OCI-LY7 (cell line): ENCODE data around the gene ENOX1. TPM values are rescaled to one million over a fixed set of nuclear protein-coding genes. Genes with fewer than 3 reads are reported as not detected.

Experiments used
- BruUV-seq: library from RNA; stranded (reverse); fragments of 400-500 nt; replicated peaks from 2 replicates; lab custom pipeline; 2021; lab: Mats Ljungman, UMichigan
- CTCF ChIA-PET: fragments of 300-600 bp; sonication (Branson Sonifier 250); formaldehyde crosslinking; loops from one replicate; lab custom pipeline; 2022; ENCODE audit warnings: antibody characterized with exemption; ENCODE audit not compliant: unreplicated experiment; lab: Charles Lee
- POLR2A ChIA-PET: fragments of 300-600 bp; sonication (Branson Sonifier 250); formaldehyde crosslinking; loops from one replicate; lab custom pipeline; 2022; ENCODE audit warnings: antibody characterized with exemption; lab: Charles Lee
- DNase-seq: peaks from one replicate; pipeline ENCODE4 v3.0.0-alpha.2; 2015; ENCODE audit warnings: low spot score
- H2AFZ ChIP-seq: fragments of 200-600 bp; sonication (generic), shearing (Covaris generic); 2 replicates; pipeline ENCODE4 v1.6.1; 2014; ENCODE audit warnings: mild to moderate bottlenecking, antibody characterized with exemption, low read length, moderate library complexity
- H3K27ac ChIP-seq: fragments of 200-600 bp; sonication (generic); 2 replicates; pipeline ENCODE4 v1.5.1; 2014; ENCODE audit warnings: mixed run types, low read depth, mild to moderate bottlenecking, moderate library complexity, low read length, inconsistent platforms; ENCODE audit not compliant: poor library complexity, severe bottlenecking
- H3K36me3 ChIP-seq: fragments of 200-600 bp; sonication (generic); 2 replicates; pipeline ENCODE4 v1.6.1; 2014; ENCODE audit warnings: mild to moderate bottlenecking, antibody characterized with exemption, low read length, moderate library complexity, mixed read lengths; ENCODE audit not compliant: insufficient read depth
- H3K4me1 ChIP-seq: fragments of 200-600 bp; sonication (generic); 2 replicates; pipeline ENCODE4 v1.5.1; 2014; ENCODE audit warnings: mild to moderate bottlenecking, low read length; ENCODE audit not compliant: insufficient read depth, poor library complexity, severe bottlenecking
- H3K4me2 ChIP-seq: fragments of 200-600 bp; sonication (generic); 2 replicates; pipeline ENCODE4 v1.6.1; 2014; ENCODE audit warnings: mild to moderate bottlenecking, low read length
- H3K4me3 ChIP-seq: fragments of 200-600 bp; sonication (generic); 2 replicates; pipeline ENCODE4 v1.5.1; 2014; ENCODE audit warnings: mild to moderate bottlenecking, low read depth, low read length; ENCODE audit not compliant: poor library complexity, severe bottlenecking
- H3K79me2 ChIP-seq: fragments of 200-600 bp; sonication (generic); 2 replicates; pipeline ENCODE4 v1.6.1; 2016; ENCODE audit warnings: low read depth, mild to moderate bottlenecking, low read length, moderate library complexity, mixed read lengths; ENCODE audit not compliant: insufficient read depth
- H3K9me2 ChIP-seq: fragments of 200-600 bp; sonication (generic); 2 replicates; pipeline ENCODE4 v1.6.1; 2016; ENCODE audit warnings: mild to moderate bottlenecking, low read length, mixed read lengths; ENCODE audit not compliant: insufficient read depth
- H3K9me3 ChIP-seq: fragments of 200-600 bp; sonication (generic); 2 replicates; pipeline ENCODE4 v1.6.1; 2014; ENCODE audit warnings: mild to moderate bottlenecking, mixed run types, low read length, mixed read lengths
- H4K20me1 ChIP-seq: fragments of 200-600 bp; sonication (generic); 2 replicates; pipeline ENCODE4 v1.6.1; 2014; ENCODE audit warnings: mild to moderate bottlenecking, antibody characterized with exemption, low read length, moderate library complexity, mixed read lengths; ENCODE audit not compliant: insufficient read depth
- EZH2phosphoT487 ChIP-seq: fragments of 200-600 bp; sonication (generic); IDR thresholded peaks from 2 replicates; pipeline ENCODE4 v1.6.1; 2018; ENCODE audit warnings: low read depth, borderline replicate concordance, mild to moderate bottlenecking, mixed run types, antibody characterized with exemption, low read length, moderate library complexity, mixed read lengths
- intact Hi-C: fragments of 100-400 bp; cut with micrococcal nuclease; formaldehyde crosslinking; loops from one replicate; pipeline ENCODE4 v1.10.0; 2022; ENCODE audit not compliant: unreplicated experiment
- total RNA-seq, 2 experiments: library from RNA; depleted of rRNA in 1 of 2; stranded (reverse); fragments of >200 nt in 1 of 2; shearing (Covaris generic) in 1 of 2; gene quantifications; 2 replicates each; pipeline ENCODE4 v1.2.3, GENCODE V29; 2014 to 2022
- TF ChIP-seq, protein P1 (sequence below): fragments of 200-600 bp; sonication (generic); conservative IDR thresholded peaks from 2 replicates; pipeline ENCODE4 v1.5.1; 2014; ENCODE audit warnings: mild to moderate bottlenecking, antibody characterized with exemption, low read length, moderate library complexity, mixed read lengths

ENOX1 gene
- total RNA-seq, 2 experiments from 2014 or later, result 0.03 TPM; not detected in 1

GRCh38 chr13:43675577-43675976 is 111.2 kb downstream of the ENOX1 start:
- no peak for TF ChIP-seq EZH2phosphoT487
- TF ChIP-seq, protein P1, sequence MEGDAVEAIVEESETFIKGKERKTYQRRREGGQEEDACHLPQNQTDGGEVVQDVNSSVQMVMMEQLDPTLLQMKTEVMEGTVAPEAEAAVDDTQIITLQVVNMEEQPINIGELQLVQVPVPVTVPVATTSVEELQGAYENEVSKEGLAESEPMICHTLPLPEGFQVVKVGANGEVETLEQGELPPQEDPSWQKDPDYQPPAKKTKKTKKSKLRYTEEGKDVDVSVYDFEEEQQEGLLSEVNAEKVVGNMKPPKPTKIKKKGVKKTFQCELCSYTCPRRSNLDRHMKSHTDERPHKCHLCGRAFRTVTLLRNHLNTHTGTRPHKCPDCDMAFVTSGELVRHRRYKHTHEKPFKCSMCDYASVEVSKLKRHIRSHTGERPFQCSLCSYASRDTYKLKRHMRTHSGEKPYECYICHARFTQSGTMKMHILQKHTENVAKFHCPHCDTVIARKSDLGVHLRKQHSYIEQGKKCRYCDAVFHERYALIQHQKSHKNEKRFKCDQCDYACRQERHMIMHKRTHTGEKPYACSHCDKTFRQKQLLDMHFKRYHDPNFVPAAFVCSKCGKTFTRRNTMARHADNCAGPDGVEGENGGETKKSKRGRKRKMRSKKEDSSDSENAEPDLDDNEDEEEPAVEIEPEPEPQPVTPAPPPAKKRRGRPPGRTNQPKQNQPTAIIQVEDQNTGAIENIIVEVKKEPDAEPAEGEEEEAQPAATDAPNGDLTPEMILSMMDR, result no peak
- no peaks in the 10 kb centered on the region for H4K20me1 ChIP-seq
- H3K27ac ChIP-seq, result no peak overlapping the region
- H2AFZ ChIP-seq, result no peak overlapping the region
- H3K9me3 ChIP-seq, result no peaks in the 10 kb centered on the region
- intact Hi-C loops, result no loop called here
- no peaks in the 10 kb centered on the region for H3K79me2 ChIP-seq
- ChIA-PET POLR2A (no interaction called here), CTCF (no interaction called here)
- H3K4me1 ChIP-seq, result no peaks in the 10 kb centered on the region
- no peak overlapping the region for H3K4me2 ChIP-seq
- no peaks in the 10 kb centered on the region for H3K9me2 ChIP-seq
- H3K36me3 ChIP-seq, result no peaks in the 10 kb centered on the region
- H3K4me3 ChIP-seq, result no peak overlapping the region
- BruUV-seq, result no TSS peak
- no peak for DNase-seq

DNA sequence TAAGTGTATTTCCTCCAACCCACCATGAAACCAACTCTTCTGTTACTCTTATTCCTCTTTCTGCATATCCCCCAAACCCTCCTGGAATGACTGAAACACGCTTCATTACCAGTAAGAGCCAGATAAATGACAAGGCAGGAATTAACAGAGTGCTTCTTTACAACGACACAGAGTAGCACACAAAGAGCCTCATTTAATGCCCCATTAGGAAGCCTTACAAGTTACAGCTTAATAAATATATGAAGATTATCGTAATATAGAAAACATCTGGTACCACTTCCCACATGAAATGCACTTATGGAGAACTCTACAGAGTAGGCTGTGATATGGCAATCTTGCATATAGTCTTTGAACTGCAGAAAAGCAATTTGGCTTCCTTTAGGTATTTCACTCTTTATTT is 116.8 kb downstream of the ENOX1 start:
- H4K20me1 ChIP-seq, result no peaks in the 10 kb centered on the region
- H3K27ac ChIP-seq, result no peak overlapping the region
- intact Hi-C loops, result no loop called here
- no peak for DNase-seq
- no peak for TF ChIP-seq EZH2phosphoT487
- TF ChIP-seq, protein P1, result no peak
- H3K79me2 ChIP-seq, result no peaks in the 10 kb centered on the region
- ChIA-PET POLR2A (no interaction called here), CTCF (no interaction called here)
- no peak overlapping the region for H3K4me2 ChIP-seq
- no peak overlapping the region for H2AFZ ChIP-seq
- no peaks in the 10 kb centered on the region for H3K4me1 ChIP-seq
- no peak overlapping the region for H3K4me3 ChIP-seq
- H3K9me2 ChIP-seq, result no peaks in the 10 kb centered on the region
- H3K36me3 ChIP-seq, result no peaks in the 10 kb centered on the region
- no peaks in the 10 kb centered on the region for H3K9me3 ChIP-seq
- BruUV-seq, result no TSS peak

GRCh38 chr13:43669101-43669500 is 117.7 kb downstream of the ENOX1 start:
- no peaks in the 10 kb centered on the region for H3K4me1 ChIP-seq
- ChIA-PET POLR2A (no interaction called here), CTCF (no interaction called here)
- H3K36me3 ChIP-seq, result no peaks in the 10 kb centered on the region
- no peaks in the 10 kb centered on the region for H3K9me2 ChIP-seq
- no peaks in the 10 kb centered on the region for H4K20me1 ChIP-seq
- no peaks in the 10 kb centered on the region for H3K9me3 ChIP-seq
- no peak overlapping the region for H2AFZ ChIP-seq
- H3K27ac ChIP-seq, result no peak overlapping the region
- DNase-seq, result no peak
- intact Hi-C loops, result no loop called here
- no peaks in the 10 kb centered on the region for H3K79me2 ChIP-seq
- BruUV-seq, result no TSS peak
- H3K4me2 ChIP-seq, result no peak overlapping the region
- TF ChIP-seq, protein P1, result no peak
- no peak for TF ChIP-seq EZH2phosphoT487
- no peak overlapping the region for H3K4me3 ChIP-seq
